GM12878 (cell line): ENCODE data around the gene ELOF1. TPM values are rescaled to one million over a fixed set of nuclear protein-coding genes. Genes with fewer than 3 reads are reported as not detected.

Experiments
- ASH2L ChIP-seq: fragments of 300-600, 200-600 bp; sonication (generic); IDR thresholded peaks from 2 replicates; pipeline ENCODE4 v1.6.1; 2017; ENCODE audit warnings: low read depth, mild to moderate bottlenecking, borderline replicate concordance
- CHD4 ChIP-seq: fragments of 200-600 bp; sonication (generic); IDR thresholded peaks from 2 replicates; pipeline ENCODE4 v1.6.1; 2016; ENCODE audit warnings: mild to moderate bottlenecking
- HDAC6 ChIP-seq: fragments of 200-600 bp; sonication (generic); IDR thresholded peaks from one replicate; pipeline ENCODE4 v1.8.0; 2017; ENCODE audit warnings: antibody characterized with exemption; ENCODE audit not compliant: unreplicated experiment
- MYC ChIP-seq: IDR thresholded peaks from 2 replicates; pipeline ENCODE4 v1.6.1; 2011; ENCODE audit warnings: mild to moderate bottlenecking, low read length, moderate library complexity, inconsistent platforms; ENCODE audit not compliant: insufficient read depth, insufficient replicate concordance, insufficient read length, severe bottlenecking
- POLR2A ChIP-seq: IDR thresholded peaks from 2 replicates; pipeline ENCODE4 v1.6.1; 2011; ENCODE audit warnings: low read depth, mild to moderate bottlenecking, low read length
- ZZZ3 ChIP-seq: IDR thresholded peaks from 2 replicates; pipeline ENCODE4 v1.6.1; 2011; ENCODE audit warnings: low read depth; ENCODE audit not compliant: control insufficient read depth, insufficient read length
- polyA plus RNA-seq, 11 experiments: library from polyadenylated mRNA; depleted of rRNA in 4 of 11; unstranded in 6 of 11; stranded (reverse) in 5 of 11; fragments of >200 nt; fragmentation: Nextera tagmentation in 4 of 11; fragmentation: Illumina TruSeq in 1 of 11; extraction: Ambion mirVana in 4 of 11; extraction: Trizol in 1 of 11; gene quantifications; 1 replicate in 1 of 11; 2 replicates in 10 of 11; pipeline versions ENCODE4 v1.2.1 to v1.2.3, GENCODE V29; 2011 to 2016; ENCODE audit warnings: inconsistent platforms in 2 of 11, missing spikeins in 2 of 11, low read depth in 1 of 11
- total RNA-seq, 4 experiments: library from RNA; depleted of rRNA in 3 of 4; stranded (reverse); fragments of >200 nt in 3 of 4; fragmentation: Illumina TruSeq in 1 of 4; extraction: Trizol in 1 of 4; gene quantifications; 2 replicates each; pipeline versions ENCODE4 v1.2.1 to v1.2.3, GENCODE V29; 2013 to 2021
- TF ChIP-seq, protein P1 (sequence below): fragments of 450-650 bp; IDR thresholded peaks from 2 replicates; pipeline ENCODE4 v1.6.1; 2017; ENCODE audit warnings: mild to moderate bottlenecking
- TF ChIP-seq, protein P2 (sequence below): fragments of 450-650 bp; IDR thresholded peaks from 2 replicates; pipeline ENCODE4 v1.6.1; 2017; ENCODE audit warnings: mild to moderate bottlenecking, moderate library complexity
- TF ChIP-seq, protein P3 (sequence below): fragments of 450-650 bp; formaldehyde crosslinking; IDR thresholded peaks from 2 replicates; pipeline ENCODE4 v1.5.0; 2022; ENCODE audit warnings: mild to moderate bottlenecking, missing genetic modification characterization
- TF ChIP-seq, protein P4 (sequence below): IDR thresholded peaks from 2 replicates; pipeline ENCODE4 v1.6.1; 2011; ENCODE audit warnings: low read depth, low read length, improper control_type of control experiment, borderline replicate concordance
- TF ChIP-seq, protein P5 (sequence below): fragments of 450-650 bp; IDR thresholded peaks from 2 replicates; pipeline ENCODE4 v1.6.1; 2017; ENCODE audit warnings: borderline replicate concordance
- TF ChIP-seq, protein P6 (sequence below): IDR thresholded peaks from 2 replicates; pipeline ENCODE4 v1.6.1; 2011; ENCODE audit warnings: mild to moderate bottlenecking, low read depth, low read length, moderate library complexity; ENCODE audit not compliant: insufficient replicate concordance
- TF ChIP-seq, protein P7 (sequence below): fragments of 450-650 bp; IDR thresholded peaks from 2 replicates; pipeline ENCODE4 v1.6.1; 2016; ENCODE audit warnings: mild to moderate bottlenecking

The ELOF1 gene
- total and polyA plus RNA-seq, 10 of the 15 experiments (the other 5 are each of a cell fraction or from before 2014, with no cell fraction given) = 11.7 to 124 (median 92.9) TPM

DNA sequence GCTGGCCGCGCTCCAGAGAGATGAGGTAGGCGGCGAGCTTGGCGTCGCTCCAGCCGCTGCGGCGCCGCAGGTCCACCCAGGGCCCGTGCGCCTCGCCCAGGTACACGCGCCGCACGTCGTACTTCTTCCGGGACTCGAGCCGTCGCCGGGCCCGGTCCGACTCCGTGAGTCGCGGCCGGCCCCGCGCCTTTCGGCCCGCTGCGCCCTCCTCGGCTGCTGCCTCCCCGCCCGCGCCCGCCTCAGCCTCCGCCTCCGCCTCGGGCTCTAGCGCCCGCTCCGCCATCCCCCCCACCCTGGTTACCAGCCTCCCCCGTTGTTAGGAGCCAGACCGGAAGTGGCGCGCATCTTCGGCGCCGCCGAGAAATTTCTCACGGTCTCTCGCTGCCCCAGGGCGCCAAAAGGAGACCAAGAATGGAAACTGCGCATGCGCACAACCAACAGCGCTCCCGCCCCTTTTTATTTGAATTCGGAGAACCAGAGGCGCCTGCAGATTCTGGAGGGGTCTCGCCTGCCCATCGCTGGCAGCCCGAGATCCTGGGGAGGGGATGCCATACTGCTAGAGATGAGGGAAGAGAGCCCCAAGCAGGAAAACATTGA is 53.4 kb downstream of the ELOF1 start, which contains the start of gene ZNF653 (continued):
- TF ChIP-seq, protein P1, sequence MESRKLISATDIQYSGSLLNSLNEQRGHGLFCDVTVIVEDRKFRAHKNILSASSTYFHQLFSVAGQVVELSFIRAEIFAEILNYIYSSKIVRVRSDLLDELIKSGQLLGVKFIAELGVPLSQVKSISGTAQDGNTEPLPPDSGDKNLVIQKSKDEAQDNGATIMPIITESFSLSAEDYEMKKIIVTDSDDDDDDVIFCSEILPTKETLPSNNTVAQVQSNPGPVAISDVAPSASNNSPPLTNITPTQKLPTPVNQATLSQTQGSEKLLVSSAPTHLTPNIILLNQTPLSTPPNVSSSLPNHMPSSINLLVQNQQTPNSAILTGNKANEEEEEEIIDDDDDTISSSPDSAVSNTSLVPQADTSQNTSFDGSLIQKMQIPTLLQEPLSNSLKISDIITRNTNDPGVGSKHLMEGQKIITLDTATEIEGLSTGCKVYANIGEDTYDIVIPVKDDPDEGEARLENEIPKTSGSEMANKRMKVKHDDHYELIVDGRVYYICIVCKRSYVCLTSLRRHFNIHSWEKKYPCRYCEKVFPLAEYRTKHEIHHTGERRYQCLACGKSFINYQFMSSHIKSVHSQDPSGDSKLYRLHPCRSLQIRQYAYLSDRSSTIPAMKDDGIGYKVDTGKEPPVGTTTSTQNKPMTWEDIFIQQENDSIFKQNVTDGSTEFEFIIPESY = no peak
- TF ChIP-seq POLR2A (peak; percentile 85), ASH2L (no peak), MYC (peak; percentile 69), CHD4 (no peak), ZZZ3 (no peak), HDAC6 (no peak)
- TF ChIP-seq, protein P2, sequence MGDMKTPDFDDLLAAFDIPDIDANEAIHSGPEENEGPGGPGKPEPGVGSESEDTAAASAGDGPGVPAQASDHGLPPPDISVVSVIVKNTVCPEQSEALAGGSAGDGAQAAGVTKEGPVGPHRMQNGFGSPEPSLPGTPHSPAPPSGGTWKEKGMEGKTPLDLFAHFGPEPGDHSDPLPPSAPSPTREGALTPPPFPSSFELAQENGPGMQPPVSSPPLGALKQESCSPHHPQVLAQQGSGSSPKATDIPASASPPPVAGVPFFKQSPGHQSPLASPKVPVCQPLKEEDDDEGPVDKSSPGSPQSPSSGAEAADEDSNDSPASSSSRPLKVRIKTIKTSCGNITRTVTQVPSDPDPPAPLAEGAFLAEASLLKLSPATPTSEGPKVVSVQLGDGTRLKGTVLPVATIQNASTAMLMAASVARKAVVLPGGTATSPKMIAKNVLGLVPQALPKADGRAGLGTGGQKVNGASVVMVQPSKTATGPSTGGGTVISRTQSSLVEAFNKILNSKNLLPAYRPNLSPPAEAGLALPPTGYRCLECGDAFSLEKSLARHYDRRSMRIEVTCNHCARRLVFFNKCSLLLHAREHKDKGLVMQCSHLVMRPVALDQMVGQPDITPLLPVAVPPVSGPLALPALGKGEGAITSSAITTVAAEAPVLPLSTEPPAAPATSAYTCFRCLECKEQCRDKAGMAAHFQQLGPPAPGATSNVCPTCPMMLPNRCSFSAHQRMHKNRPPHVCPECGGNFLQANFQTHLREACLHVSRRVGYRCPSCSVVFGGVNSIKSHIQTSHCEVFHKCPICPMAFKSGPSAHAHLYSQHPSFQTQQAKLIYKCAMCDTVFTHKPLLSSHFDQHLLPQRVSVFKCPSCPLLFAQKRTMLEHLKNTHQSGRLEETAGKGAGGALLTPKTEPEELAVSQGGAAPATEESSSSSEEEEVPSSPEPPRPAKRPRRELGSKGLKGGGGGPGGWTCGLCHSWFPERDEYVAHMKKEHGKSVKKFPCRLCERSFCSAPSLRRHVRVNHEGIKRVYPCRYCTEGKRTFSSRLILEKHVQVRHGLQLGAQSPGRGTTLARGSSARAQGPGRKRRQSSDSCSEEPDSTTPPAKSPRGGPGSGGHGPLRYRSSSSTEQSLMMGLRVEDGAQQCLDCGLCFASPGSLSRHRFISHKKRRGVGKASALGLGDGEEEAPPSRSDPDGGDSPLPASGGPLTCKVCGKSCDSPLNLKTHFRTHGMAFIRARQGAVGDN = no peak
- TF ChIP-seq, protein P3, sequence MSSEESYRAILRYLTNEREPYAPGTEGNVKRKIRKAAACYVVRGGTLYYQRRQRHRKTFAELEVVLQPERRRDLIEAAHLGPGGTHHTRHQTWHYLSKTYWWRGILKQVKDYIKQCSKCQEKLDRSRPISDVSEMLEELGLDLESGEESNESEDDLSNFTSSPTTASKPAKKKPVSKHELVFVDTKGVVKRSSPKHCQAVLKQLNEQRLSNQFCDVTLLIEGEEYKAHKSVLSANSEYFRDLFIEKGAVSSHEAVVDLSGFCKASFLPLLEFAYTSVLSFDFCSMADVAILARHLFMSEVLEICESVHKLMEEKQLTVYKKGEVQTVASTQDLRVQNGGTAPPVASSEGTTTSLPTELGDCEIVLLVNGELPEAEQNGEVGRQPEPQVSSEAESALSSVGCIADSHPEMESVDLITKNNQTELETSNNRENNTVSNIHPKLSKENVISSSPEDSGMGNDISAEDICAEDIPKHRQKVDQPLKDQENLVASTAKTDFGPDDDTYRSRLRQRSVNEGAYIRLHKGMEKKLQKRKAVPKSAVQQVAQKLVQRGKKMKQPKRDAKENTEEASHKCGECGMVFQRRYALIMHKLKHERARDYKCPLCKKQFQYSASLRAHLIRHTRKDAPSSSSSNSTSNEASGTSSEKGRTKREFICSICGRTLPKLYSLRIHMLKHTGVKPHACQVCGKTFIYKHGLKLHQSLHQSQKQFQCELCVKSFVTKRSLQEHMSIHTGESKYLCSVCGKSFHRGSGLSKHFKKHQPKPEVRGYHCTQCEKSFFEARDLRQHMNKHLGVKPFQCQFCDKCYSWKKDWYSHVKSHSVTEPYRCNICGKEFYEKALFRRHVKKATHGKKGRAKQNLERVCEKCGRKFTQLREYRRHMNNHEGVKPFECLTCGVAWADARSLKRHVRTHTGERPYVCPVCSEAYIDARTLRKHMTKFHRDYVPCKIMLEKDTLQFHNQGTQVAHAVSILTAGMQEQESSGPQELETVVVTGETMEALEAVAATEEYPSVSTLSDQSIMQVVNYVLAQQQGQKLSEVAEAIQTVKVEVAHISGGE (CRISPR knock-in tag) = no peak
- TF ChIP-seq, protein P4, sequence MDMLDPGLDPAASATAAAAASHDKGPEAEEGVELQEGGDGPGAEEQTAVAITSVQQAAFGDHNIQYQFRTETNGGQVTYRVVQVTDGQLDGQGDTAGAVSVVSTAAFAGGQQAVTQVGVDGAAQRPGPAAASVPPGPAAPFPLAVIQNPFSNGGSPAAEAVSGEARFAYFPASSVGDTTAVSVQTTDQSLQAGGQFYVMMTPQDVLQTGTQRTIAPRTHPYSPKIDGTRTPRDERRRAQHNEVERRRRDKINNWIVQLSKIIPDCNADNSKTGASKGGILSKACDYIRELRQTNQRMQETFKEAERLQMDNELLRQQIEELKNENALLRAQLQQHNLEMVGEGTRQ = no peak
- TF ChIP-seq, protein P5, sequence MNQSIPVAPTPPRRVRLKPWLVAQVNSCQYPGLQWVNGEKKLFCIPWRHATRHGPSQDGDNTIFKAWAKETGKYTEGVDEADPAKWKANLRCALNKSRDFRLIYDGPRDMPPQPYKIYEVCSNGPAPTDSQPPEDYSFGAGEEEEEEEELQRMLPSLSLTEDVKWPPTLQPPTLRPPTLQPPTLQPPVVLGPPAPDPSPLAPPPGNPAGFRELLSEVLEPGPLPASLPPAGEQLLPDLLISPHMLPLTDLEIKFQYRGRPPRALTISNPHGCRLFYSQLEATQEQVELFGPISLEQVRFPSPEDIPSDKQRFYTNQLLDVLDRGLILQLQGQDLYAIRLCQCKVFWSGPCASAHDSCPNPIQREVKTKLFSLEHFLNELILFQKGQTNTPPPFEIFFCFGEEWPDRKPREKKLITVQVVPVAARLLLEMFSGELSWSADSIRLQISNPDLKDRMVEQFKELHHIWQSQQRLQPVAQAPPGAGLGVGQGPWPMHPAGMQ = no peak
- TF ChIP-seq, protein P6, sequence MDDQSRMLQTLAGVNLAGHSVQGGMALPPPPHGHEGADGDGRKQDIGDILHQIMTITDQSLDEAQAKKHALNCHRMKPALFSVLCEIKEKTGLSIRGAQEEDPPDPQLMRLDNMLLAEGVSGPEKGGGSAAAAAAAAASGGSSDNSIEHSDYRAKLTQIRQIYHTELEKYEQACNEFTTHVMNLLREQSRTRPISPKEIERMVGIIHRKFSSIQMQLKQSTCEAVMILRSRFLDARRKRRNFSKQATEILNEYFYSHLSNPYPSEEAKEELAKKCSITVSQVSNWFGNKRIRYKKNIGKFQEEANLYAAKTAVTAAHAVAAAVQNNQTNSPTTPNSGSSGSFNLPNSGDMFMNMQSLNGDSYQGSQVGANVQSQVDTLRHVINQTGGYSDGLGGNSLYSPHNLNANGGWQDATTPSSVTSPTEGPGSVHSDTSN = no peak
- TF ChIP-seq, protein P7, sequence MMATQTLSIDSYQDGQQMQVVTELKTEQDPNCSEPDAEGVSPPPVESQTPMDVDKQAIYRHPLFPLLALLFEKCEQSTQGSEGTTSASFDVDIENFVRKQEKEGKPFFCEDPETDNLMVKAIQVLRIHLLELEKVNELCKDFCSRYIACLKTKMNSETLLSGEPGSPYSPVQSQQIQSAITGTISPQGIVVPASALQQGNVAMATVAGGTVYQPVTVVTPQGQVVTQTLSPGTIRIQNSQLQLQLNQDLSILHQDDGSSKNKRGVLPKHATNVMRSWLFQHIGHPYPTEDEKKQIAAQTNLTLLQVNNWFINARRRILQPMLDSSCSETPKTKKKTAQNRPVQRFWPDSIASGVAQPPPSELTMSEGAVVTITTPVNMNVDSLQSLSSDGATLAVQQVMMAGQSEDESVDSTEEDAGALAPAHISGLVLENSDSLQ = no peak
